GM10266 (cell line): ENCODE measurements around the gene GAA.

ENCODE experiments used
- DNase-seq: peaks from one replicate; pipeline ENCODE4 v3.0.0; 2012; ENCODE audit errors: extremely low spot score
- TF ChIP-seq, protein P1 (sequence below): IDR thresholded peaks from 2 replicates; pipeline ENCODE4 v1.5.1; 2012; ENCODE audit warnings: mild to moderate bottlenecking, low read depth; ENCODE audit not compliant: control insufficient read depth, insufficient read depth; ENCODE audit errors: missing control alignments

Gene GAA

DNA sequence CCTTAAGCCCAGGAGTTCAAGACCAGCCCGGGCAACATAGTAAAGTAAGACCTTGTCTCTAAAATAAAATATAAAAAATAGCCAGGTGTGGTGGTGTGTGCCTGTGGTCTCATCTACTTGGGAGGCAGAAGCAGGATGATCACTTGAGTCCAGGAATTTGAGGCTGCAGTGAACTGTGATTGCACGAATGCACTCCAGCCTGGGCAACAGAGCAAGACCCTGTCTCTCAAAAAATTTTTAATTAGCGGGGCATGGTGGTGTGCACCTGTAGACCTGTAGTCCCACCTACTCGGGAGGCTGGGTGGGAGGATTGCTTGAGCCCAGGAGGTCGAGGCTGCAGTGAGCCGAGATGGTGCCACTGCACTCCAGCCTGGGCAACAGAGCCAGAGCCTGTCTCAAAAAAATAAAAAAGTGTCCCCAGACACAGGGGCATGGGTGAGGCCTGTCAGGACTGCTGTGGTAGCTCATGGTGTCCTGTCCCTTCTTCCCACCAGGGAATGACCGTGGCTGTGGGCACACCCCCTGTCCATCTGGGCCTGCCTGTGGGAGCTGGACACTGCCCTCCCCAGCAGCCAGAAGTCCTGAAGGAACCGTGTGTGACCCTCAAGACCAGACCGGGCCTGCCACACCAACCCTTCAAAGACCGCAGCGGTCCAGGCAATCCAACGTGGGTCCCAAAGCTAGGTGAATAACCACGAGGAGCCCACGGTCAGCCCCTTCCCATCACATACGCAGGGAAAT is 30.8 kb upstream of the GAA start:
- DNase-seq, result no peak
- TF ChIP-seq, protein P1, sequence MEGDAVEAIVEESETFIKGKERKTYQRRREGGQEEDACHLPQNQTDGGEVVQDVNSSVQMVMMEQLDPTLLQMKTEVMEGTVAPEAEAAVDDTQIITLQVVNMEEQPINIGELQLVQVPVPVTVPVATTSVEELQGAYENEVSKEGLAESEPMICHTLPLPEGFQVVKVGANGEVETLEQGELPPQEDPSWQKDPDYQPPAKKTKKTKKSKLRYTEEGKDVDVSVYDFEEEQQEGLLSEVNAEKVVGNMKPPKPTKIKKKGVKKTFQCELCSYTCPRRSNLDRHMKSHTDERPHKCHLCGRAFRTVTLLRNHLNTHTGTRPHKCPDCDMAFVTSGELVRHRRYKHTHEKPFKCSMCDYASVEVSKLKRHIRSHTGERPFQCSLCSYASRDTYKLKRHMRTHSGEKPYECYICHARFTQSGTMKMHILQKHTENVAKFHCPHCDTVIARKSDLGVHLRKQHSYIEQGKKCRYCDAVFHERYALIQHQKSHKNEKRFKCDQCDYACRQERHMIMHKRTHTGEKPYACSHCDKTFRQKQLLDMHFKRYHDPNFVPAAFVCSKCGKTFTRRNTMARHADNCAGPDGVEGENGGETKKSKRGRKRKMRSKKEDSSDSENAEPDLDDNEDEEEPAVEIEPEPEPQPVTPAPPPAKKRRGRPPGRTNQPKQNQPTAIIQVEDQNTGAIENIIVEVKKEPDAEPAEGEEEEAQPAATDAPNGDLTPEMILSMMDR, result no peak

DNA sequence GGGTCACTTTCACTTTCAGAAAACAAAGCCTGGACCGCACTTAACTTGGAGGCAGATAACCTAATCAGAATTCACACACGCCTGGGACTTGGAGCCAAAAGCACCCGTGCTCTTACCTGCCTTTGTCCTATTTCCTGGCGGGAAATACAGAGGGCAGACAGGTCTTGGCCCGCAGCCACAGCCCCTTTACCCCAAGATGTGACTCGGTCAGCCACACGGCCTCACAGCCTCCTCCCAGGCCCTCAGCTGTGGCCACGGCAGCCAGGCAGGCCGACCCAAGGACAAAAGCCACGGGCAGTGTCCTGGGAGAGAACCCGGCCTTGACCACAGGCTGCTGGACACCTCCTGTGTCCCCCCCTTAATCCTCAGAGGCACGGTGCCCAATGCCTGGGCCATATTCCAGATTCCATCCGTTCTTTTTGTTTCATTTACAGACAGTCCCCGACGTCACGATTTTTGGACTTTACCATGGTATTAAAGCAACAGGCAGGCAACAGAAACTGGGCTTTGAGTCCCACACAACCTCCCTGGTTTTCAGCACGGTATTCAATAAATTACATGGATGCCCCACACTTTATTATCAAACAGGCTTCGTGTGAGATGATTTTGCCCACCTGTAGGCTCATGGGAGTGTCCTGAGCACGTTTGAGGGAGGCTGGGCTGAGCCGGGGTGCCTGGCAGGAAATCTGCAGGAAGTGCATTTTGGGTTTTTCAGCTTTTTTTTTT is 30.1 kb upstream of the GAA start:
- TF ChIP-seq, protein P1, result no peak
- no peak for DNase-seq

DNA sequence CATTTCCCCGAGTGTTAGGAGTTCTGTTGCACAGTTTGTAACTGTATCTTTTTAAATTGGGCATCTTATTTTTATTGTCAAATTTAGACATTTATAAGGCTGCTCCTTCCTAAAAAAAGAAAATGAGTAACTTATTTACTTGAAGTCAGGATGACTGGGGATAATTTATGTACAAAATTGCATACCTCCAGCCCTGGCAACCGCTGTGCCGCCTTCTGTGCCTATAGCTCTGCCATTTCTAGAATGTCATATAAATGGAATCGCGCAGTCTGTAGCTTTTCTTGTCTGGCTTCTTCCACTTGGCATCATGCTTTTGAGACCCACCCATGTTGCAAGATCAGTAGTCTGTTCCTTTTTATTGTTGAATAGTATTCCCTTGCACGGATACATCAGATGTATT is 29.0 kb upstream of the GAA start:
- TF ChIP-seq, protein P1, result no peak
- no peak for DNase-seq

DNA sequence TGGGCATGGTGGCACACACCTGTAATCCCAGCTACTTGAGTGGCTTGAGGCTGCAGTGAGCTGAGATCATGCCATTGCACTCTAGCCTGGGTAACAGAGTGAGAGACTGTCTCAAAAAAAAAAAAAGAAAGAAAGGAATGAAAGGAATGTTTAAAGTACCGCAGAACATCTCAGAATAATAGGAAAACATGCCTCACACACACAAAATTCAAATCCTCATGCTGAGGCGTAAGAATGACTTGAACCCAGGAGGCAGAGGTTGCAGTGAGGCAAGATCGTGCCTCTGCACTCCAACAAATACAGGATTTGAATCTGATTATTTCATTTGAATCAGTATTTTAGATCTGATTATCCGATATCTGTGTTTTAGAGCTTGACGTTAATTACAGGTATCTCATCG is 21.3 kb upstream of the GAA start:
- TF ChIP-seq, protein P1, result no peak
- no peak for DNase-seq

DNA sequence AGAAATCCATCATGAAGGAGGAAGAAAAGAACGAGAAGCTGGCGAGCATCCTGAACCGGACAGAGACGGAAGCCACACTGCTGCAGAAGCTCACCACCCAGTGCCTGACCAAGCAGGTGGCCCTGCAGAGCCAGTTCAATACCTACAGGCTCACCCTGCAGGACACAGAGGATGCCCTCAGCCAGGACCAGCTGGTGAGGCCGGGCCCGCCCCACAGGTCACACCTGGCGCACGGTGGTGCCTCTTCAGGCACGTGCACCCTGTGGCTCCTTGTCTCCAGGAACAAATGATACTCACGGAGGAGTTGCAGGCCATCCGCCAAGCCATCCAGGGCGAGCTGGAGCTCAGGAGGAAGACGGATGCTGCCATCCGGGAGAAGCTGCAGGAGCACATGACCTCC is 19.8 kb upstream of the GAA start:
- DNase-seq, result no peak
- TF ChIP-seq, protein P1, result no peak

DNA sequence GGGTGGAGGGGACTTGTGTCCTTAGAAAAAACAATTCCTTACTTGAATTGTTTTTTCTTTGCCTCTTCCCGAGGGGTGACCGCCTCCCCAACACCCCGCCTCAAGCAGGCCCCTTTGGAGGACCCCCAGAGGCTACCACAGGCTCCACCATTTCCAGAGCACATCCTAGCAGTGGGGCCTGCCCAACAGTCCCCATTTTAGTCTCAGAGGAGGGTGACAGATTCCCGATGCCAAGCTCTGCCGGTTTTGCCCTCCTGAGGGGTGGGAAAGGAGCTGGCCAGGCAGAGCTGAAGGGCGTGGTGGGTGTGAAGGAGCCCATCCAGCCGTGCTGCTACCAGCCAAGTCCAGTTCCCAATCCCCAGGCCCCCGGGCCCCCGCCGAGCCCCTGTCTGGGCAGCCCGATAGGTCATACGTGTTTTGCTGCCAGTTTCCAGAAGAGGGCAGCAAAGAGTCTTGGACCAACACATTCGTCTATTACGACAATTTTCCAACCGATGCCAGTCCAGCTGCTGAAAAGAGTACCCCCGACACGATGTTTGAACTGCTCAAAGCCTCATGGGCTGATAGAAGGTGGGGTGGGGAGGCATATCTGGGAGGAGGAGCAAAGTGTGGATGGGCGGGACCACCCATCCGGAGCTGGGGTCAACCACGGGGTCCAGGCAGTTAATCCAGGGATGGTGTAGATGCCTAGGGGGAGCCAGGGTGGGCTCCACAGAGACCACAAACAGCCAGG is 18.8 kb upstream of the GAA start:
- peak; percentile 79 for DNase-seq
- TF ChIP-seq, protein P1, result peak; percentile 80
